Measurements from ENCODE around the gene ARMC6.

ARMC6 gene

GRCh38 chr19:18999016-18999758 lies 34.2 kb upstream of the ARMC6 start:
- Histone ChIP-seq H3K4me3 (ENCODE audit: low read depth, low read length) (no peak overlapping the region), H3K9me3 (ENCODE audit: control insufficient read depth, insufficient read depth, low read depth, low read length) (no peaks in the 10 kb centered on the region), H3K27ac (ENCODE audit: extremely low read depth, low read depth, low read length) (no peak overlapping the region), H3K36me3 (ENCODE audit: control insufficient read depth in 2 of 2, insufficient read depth in 1 of 2, low read length in 2 of 2) (peaks cover 49 to 87% of the 10 kb centered on the region in 2 experiments), H3K4me1 (ENCODE audit: control insufficient read depth, insufficient read depth, low read length) (no peaks in the 10 kb centered on the region)
- TF ChIP-seq ZNF366 (tag by site-specific recombination; conservative IDR thresholded peaks at IDR 0.05) (no peak), KLF1 (tag by site-specific recombination; IDR thresholded peaks at IDR 0.05) (no peak), ZNF626 (tag by site-specific recombination; IDR thresholded peaks at IDR 0.05) (no peak), IKZF3 (tag by site-specific recombination; IDR thresholded peaks at IDR 0.05) (no peak), GLIS1 (tag by site-specific recombination; IDR thresholded peaks at IDR 0.05) (peak; percentile 40), ZNF792 (tag by site-specific recombination; IDR thresholded peaks at IDR 0.05) (no peak), ZNF785 (tag by site-specific recombination; IDR thresholded peaks at IDR 0.05) (no peak), EGR2 (tag by site-specific recombination; IDR thresholded peaks at IDR 0.05; ENCODE audit: low read depth) (peak; percentile 76), ZBTB17 (tag by site-specific recombination; IDR thresholded peaks at IDR 0.05) (no peak), REPIN1 (tag by site-specific recombination; IDR thresholded peaks at IDR 0.05; ENCODE audit: low read depth) (no peak), ZIC2 (tag by site-specific recombination; IDR thresholded peaks at IDR 0.05) (peak; percentile 29; the same call in 1 of the 2 replicates), ZFHX2 (tag by site-specific recombination; conservative IDR thresholded peaks at IDR 0.05) (peak; percentile 81), ZNF266 (tag by site-specific recombination; IDR thresholded peaks at IDR 0.05; ENCODE audit: low read depth) (no peak)
- ChIA-PET CTCF (interaction anchor here (0.5 to 2.6 kb wide), 3 partner anchors 13 to 723 kb away, joined by 3 to 11 read pairs (median 3); no protein-coding TSS in a partner anchor), POLR2A (no interaction called here)

GRCh38 chr19:18999896-19000620 lies 33.3 kb upstream of the ARMC6 start:
- peaks cover 49 to 87% of the 10 kb centered on the region in 2 experiments for H3K36me3 ChIP-seq (ENCODE audit: control insufficient read depth in 2 of 2, insufficient read depth in 1 of 2, low read length in 2 of 2)
- no peak overlapping the region for H3K27ac ChIP-seq (ENCODE audit: extremely low read depth, low read depth, low read length)
- no peaks in the 10 kb centered on the region for H3K9me3 ChIP-seq (ENCODE audit: control insufficient read depth, insufficient read depth, low read depth, low read length)
- ChIA-PET CTCF (interaction anchor here (0.6 to 2.6 kb wide), 4 partner anchors 14 to 724 kb away, joined by 3 to 11 read pairs (median 4); no protein-coding TSS in a partner anchor), POLR2A (no interaction called here)
- TF ChIP-seq ZNF529 (tag by site-specific recombination; IDR thresholded peaks at IDR 0.05; ENCODE audit: insufficient replicate concordance), result no peak
- 0 out of 2 replicates have a peak, but pooled peaks have one; percentile 12 for TF ChIP-seq PRDM10 (tag by site-specific recombination; IDR thresholded peaks at IDR 0.05)
- TF ChIP-seq ZNF23 (tag by site-specific recombination; IDR thresholded peaks at IDR 0.05; ENCODE audit: borderline replicate concordance), result no peak
- TF ChIP-seq CTCF (tag by site-specific recombination; IDR thresholded peaks at IDR 0.05), result no peak
- 0 out of 2 replicates have a peak, but pooled peaks have one; percentile 9 for TF ChIP-seq ZFHX2 (tag by site-specific recombination; conservative IDR thresholded peaks at IDR 0.05)
- TF ChIP-seq ZNF548 (tag by site-specific recombination; IDR thresholded peaks at IDR 0.05), result no peak
- TF ChIP-seq ZNF830 (tag by site-specific recombination; IDR thresholded peaks at IDR 0.05; ENCODE audit: low read depth), result no peak
- no peak for TF ChIP-seq ZNF621 (tag by site-specific recombination; IDR thresholded peaks at IDR 0.05)
- no peak for TF ChIP-seq ZNF501 (tag by site-specific recombination; IDR thresholded peaks at IDR 0.05)
- no peak for TF ChIP-seq ZNF133 (tag by site-specific recombination; IDR thresholded peaks at IDR 0.05)
- no peak for TF ChIP-seq ZNF521 (tag by site-specific recombination; IDR thresholded peaks at IDR 0.05)
- H3K4me3 ChIP-seq (ENCODE audit: low read depth, low read length), result no peak overlapping the region
- H3K4me1 ChIP-seq (ENCODE audit: control insufficient read depth, insufficient read depth, low read length), result no peaks in the 10 kb centered on the region

Measured in HEK293 (cell line).